DMS153 (cell line): ENCODE results near the gene BCL11B.
"Not testable (repeated sequence)": the region's sequence is repeated elsewhere in the genome, so short reads cannot be mapped to it uniquely, and the experiment has no call there.

Experiments
- DNase-seq: peaks from one replicate; lab custom pipeline; 2025; lab: John Stamatoyannopoulos, UW

BCL11B gene

DNA sequence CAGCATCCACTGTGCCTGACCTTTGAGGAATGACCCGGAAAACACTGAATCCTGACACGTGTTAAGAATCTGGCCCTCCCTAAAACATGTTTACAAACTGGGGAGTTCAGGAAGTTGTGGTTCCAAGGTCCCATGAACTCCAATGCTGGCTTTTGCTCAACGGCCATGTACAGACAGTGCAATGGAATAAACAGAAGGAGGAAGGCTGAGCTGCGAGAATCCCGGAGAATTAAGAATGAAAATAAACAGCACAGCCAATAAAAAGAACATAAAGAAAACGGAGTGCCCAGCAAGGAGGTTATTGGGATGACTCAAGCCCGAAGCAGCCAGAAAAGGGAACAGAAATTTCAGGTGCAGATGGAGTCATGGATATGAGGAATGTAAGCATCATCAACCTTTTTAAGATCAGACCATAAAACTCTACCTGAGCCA lies 32.3 kb downstream of the BCL11B start:
- no peak for DNase-seq

DNA sequence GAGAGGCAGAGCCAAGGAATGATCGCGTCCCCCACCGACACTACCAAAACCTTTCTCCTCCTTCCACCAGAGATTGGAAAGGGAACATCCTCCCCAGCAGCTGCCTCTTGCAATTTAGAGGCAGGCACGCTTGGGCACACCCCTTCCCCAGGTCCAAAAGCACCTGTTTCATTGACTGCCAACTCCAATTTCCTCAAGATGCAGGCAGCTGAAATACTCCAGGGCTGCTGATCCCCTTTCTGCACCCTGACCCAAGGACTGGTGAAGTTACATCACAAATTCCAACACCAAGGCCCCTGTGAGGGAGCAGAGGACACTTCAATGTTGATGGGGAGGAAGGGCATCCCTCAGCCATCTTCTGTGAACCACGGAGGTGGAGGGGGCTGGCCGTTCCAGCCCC lies 33.8 kb downstream of the BCL11B start:
- DNase-seq = no peak

DNA sequence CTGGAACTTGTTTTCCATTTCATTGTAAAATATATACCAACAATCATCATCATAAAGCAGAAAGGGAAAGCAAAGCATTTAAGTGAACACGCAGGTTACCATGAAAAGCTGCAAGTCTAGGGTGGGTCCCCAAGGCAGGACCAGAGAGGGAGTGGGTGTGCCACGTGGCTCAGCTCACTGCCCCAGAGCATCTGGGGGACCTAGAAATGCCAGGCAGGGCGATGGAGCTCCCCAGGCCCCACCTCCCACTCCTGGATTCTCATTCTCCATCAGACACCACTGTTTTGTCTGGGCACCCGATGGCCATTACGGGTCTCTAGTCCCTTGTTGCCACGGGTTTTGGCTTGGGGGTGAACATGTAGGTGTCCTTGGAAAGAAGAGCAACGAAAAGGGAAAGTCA lies 34.7 kb downstream of the BCL11B start:
- DNase-seq = no peak

DNA sequence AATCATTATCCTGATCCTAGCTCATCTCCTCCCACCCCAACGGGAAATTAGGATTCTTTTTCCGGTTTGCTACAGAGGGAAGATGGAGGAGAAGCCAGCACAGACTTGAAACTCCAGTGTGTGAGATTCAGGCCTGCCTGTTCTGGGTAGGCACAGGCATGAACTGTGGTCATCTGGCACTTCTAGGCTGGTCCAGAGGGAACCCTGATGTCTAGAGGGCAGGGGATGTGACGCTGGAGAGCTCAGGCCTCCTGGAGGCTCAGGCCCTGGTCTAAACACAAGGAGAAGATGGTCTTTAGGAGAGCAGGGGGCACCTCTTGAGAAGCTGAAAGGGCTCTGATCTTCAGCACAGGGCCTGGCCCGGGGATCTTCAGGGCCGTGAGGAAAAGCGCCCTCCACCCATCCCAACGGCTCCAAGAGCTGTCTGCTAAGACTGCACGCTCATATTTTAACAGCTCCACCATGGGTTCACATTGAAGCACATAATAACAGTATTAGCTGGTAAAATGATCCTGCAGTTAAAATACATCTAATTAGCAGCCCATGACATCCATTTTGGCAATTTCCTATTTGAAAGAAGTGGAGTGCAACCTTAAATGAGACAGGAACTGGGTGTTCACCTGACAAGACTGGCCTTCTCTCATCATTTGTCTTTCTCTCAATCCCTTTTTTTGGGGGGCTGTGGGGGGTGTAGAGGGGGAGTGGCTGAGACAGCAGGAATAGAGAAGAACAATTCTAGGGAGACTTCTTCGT lies 35.4 kb downstream of the BCL11B start:
- DNase-seq = no peak

DNA sequence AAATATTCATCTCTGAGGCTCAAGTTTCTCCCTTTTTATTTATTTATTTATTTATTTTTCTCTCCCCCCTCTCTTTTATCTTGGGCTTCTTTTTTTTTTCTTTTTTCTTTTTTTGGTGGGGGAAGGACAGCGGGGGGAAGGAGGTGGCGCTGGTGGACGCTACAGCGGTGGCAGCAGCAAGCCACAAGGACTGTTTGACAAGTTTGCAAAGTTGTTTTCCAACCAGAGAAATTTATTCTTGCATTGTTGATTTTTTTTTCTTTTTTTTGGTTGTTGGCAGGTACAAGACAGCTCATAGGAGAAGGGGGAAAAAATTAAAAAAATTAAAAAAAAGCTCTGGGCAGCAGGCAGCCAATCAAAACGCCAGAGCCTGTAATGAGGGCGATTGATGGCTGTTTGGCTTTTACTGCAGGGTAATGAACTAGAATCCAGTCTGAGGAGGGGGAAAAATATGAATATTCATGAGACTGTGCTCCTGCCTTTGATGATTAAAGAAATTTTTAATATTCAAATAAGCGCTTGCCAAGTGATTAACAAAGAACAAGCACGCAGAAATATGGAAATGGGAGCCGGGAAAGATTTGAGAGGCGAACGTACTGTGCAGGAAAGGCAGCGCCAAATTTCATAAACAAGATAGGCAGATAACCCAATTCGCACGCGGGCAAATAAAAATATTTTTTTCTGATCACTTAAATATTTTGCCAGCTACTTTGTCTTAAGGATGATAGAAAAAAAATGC lies 36.2 kb downstream of the BCL11B start:
- no peak for DNase-seq

DNA sequence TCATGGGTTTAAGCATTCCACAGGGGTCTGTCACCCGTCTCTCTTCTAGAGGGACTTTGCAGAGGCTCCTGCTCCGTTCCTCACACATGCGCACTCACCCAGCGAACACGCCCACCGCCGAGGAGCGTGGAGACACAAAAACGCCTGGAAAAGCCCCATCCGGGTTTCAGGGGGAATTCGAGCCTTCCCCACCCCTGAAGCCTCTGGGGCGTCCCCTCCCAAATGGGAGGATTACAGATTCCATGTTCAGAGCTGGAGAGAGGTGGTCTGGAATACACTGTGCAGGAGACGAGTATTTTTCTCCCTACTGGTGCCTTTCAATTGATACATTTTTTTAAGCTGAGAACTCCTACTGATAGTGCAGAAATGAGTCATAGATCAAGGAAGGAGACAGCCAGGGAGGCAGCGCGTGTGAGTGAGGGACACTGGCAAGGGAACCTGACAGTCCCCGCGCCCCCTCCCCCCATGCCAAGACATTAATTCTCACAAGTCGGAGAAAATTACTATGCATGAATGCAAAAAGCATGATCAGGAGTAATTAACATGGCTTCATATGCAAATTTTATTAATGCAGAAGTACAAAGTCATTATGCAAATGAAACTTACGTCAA lies 36.9 kb downstream of the BCL11B start:
- no peak for DNase-seq

DNA sequence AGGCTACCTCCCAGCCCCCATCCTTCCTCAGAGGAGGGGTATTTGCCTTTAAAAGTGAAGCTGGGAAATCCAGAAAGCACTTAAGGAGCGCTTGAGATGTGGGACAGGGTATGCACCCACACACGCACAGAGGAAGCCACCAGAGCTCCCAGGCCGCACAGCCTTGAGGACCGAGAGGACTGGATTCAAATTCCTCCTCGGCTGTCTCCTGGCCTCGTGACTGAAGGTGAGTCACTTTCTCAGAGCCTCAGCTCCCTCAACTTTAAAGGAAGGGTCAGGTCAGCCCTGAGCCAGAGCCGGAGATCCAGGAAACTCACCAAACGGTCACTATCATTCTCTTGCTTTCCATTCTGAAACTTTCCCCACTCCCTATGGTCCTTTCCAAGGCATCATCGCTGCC lies 37.6 kb downstream of the BCL11B start:
- no peak for DNase-seq

DNA sequence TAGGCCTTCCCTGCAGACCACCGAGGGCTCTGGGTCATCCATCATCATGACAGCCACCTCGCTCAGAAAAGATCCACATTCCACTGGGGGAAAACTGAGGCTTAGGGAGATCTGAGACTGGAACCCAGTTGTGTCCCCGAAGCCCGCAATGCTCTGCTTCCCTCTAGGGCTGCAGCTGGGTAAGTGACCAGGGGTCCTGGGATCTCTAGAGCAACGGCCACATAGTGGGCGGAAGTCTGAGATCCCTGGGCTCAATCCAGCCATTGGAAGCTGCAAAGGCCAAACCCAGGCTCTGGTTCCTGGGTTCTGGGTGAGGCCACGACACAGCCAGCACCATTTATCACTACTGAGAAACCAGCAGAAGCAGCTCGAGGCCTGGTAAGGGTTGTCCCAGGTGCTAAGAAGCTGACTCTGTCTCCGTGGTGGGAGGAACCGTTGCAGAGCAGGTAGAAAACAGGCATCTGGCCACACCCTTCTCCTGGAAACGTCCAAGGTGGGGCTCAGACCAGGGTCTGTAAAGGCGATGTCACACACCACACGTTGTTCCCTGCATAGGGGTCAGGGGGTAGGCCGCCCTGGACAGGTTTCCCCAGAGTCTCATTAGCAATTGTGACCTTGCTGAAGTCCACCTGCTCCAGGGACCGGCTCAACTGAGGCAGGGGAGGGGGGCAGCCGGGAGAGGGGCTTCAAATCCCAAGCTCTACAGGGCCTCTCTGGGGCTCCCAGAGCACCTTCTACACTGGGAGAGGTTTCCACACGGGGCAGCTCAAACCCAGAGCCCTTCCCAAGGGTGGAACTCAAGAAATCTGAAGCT lies 38.6 kb downstream of the BCL11B start:
- DNase-seq = no peak

DNA sequence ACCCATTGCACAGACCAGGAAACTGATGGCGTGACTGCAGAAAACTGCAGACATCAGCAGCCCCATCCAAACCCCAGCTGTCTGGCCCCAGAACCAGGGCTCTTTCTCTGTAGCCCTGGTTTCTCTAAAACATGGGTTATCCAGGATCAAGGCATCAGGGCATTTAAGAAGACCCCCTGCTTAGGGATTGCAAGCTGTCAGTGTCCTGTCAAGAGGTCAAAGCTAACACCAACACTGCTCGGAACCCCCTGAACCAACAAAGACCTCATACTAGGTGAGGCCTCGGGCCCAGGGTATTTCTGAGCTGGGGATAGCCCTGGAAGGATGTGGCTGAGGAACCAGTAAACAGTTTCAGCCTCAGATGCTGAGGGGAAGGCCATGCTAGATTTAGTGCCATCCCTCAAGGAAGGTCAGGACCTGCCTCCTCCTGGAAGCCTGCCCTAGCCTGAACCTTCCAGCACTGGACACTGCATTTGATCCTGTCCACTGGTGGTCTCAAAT lies 39.2 kb downstream of the BCL11B start:
- DNase-seq = no peak

DNA sequence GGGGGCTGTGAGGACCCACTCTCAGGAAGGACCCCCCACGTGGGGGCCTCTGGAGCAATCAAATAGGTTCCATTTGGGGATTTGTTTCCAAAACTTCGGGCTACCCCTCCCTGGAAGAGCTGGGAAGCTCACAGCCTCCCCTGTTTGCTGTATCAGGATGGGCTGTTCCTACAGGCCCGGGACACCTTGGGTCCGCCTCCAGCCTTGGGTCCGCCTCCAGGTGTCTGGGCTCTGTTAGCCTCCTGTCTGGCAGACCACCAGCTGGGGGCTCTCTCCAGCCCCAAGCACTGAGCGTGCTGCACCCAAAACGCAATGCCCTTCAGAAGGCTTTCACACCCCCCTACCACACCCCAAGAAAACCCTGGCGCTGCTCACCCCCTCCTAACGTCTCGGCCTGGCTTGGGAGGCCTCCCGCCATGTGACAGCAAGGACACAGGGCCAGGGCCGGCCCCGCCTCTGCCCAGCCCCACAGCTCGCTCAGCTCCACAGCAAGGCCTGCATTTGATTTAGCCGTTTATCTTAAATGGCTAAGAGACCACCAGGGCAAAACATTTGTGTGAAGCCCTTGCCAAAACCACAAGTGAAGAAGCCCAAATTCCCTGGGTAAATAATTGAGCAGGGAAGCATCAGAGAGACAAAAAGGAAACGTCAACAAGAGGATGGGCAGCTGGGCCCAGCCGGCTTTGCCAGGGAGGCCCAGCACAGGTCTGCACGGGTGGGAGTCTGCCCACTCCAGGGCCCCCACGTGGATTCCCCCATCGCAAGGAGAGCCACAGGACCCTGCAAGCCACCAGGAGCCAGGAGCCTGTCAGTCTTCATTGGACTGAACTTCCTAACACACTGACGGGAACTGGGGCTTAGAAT lies 39.9 kb downstream of the BCL11B start:
- DNase-seq = no peak

DNA sequence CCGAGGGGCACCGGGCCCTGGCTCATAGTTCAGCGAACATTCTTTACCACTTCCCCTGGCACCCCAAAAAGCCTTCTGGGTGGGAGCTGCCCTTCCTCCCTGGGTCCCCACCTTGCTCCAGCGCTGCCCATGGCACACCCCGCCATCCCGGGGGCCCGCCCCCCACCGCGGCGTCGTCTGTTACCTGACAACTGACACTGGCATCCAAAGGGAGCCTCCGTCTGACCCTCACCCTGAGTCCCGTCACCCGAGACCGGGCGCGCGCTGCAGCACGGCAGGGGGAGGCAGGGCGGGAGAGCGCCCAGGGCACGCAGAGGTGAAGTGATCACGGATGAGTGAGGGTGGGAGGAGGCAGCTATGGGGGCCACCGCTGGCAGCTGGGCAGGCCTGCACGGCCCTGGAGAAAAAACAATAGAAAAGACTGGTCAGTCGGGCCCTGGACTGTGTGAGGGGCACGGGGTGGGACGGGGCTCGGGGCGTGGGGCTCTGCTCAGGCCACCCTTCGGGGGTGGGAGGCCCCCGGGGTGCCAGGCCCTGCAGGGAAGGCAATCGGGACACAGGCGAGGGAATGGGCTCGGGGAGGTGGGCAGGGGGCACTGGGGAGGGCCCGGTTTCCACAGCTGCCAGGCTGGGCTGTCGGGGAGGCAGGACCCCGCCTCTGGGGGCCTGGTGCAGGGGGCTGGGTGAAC lies 40.7 kb downstream of the BCL11B start:
- DNase-seq = no peak

DNA sequence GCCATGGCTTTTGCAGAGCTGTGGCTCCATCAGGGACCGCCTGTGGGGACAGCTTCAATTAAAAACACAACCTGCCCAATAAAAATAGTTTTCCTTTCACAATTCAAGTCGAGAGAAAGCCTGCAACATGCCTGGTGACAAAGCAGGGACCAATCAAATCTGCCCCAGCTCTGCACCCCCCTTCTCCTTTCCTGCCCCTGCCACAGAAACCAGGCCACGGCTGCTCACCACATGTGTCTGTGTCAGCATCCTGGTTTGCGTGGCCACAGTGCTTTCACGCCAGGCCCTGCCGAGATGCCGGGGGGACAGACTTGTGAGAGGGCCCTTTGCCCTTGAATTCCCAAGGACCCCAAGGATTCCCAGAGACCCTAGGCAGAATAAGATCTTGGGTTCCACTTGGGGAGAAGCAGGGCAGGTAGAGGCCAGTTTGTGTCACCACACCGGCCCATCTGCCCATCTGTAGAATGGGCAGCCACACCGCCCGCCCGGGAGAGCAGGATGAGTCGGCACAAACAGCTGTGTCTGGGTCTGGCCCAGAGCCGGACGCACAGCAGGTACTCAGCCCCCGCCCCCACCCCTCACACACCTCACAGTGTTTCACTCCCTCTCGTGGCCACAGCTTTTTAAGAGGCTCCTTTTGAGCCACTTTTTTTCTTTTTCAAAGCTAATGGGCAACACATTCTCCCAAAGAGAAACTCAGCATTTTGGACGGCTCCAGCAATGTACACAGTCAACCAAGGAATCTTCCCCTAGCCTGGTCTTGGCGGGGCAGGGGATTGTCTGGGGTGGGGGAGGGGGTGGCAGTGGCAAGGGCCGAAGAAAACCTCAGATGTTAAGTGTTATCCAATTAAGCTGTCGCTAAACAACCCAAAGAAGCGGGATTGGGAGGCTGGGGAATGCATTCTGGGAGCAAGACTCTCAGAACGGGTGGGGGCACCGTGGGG lies 41.5 kb downstream of the BCL11B start:
- DNase-seq = no peak

DNA sequence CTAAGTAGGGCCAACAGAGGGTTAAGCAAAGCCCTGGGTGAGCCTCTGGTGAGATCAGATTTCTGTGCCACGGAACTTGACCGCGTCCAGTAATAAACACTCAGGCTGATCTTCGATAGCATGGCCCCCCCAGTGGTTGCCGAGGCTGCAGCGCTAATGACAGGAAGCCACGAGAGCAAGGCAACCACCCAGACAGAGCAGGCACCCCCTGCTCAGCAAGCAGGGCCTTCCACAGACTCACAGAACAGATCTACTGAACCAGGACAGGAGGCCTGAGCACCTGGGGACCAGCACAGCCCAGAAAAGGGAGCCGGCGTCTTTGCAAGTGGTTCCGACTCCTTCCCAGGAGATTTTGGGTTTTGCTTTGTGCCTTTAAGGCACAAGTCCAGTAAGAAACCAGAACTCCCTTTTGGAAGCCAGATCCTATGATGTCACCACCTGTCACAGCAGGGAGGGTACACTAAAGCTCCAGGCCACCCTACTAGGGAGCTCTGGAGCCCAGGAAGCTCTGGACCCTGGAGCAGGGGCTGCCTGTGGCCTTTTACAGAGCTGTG lies 42.3 kb downstream of the BCL11B start:
- no peak for DNase-seq

DNA sequence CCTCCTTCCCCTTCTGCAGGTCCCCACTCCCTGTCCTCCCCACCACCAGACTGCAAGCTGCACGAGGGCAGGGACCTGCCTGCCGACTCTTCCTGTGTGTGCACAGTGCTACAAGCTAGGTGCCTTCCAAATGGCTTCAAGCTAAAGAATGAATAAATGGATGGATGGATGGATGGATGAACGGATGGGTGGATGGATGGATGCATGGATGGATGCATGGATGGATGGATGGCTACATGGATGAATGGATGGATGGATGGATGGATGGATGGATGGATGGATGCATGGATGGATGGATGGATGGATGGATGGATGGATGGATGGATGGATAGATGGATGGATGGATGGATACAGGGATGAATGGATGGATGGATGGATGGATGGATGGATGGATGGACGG lies 43.2 kb downstream of the BCL11B start:
- DNase-seq = not testable (repeated sequence)

DNA sequence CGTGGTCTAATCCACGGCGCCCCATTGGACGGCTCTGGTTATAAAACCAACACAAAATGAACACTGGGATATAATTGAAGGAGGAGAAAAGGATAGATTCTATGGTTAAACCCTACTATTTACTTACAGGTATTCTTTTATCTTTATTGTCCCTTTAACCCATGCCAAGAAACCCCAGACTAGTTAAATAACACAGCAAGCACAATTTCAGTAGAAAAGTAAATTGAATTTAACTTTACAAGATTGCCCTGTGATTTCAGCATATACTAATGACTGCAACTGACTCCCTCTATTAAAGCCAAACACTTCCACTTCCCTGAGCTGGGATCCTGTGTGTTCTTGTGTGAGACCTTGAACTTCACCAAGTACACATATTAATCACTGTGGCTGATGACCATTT lies 45.3 kb downstream of the BCL11B start:
- DNase-seq = no peak

DNA sequence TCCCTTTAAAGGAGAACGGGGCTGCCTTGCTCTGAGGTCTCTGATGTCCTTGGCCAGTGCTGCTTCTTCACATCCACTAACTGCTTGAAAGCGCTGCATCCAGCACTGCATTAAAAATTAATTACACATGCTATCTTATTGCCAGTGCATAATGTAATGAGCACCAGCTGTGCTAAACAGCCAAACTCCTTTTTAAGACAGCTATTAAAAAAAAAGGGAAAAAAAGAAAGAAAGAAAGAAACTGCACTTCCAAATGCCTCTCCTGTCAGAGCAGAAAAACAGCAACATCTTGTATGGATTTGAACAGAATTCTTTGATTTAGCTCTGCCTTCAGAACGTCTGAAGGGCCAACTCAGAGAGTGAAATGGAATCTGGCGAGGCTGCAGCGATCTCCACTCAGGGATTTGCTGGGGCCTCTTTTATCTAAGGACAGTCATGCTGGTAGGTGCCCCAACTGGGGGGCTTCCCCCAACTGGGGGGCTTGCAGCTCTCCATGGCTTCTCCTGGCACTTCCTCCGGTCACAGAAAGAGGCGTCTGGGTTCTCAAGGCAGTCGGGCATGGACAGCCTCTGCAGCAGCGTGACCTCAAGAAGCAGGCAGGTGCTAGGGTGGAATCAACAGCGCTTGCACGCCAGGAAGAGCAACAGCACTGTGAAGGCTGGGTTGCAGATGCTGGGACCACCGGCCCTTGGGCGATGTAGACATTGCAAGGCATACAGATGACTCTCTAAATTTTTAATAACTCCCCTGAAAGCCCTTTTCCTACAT lies 46.4 kb downstream of the BCL11B start:
- no peak for DNase-seq

DNA sequence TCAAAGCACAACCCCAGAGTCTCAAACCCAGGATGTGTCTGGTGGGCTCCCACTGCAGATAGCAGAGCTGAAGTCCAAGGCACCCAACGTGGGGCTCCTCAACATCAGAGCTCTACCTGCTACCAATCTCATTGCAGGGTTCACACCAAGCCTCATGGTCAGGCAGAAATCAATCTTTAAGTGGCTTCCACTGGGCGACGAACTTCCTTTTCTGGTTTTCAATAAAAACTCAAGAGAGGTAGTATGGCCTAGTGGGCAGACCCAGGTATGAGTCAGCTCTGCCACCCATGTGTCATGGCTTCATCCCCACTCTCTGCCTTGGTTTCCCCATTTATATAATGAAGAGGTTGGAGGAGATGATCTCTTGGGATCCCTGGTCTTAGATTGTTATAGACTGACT lies 47.0 kb downstream of the BCL11B start:
- no peak for DNase-seq
